Cardiac atrium fibroblast (primary cell): ENCODE data around the gene TEAD3. TPM values are rescaled to one million over a fixed set of nuclear protein-coding genes. Genes with fewer than 3 reads are reported as not detected.

Experiments used
- total RNA-seq: library from RNA; depleted of rRNA; stranded (reverse); fragments of >200 nt; gene quantifications from 2 replicates; pipeline ENCODE4 v1.2.3, GENCODE V29; 2015

TEAD3 gene
- 12.5 and 13.0 TPM in 2 replicates for total RNA-seq

GRCh38 chr6:35496841-35497570 is at the start of gene TEAD3:
Gene TEAD3 (minus strand): TSS chr6:35497079.

GRCh38 chr6:35512740-35513139 is 15.9 kb upstream of the TEAD3 start, which contains the start of gene TULP1:
Gene TULP1 (minus strand): TSS chr6:35512896. CDS start chr6:35512858, 38 bp downstream.

GRCh38 chr6:35468181-35468979 is 28.5 kb downstream of the TEAD3 start, which contains the start of gene RPL10A:
Gene RPL10A (plus strand): TSS chr6:35468401. CDS start chr6:35468435, 34 bp downstream.

GRCh38 chr6:35452183-35453090 is 44.4 kb downstream of the TEAD3 start, which contains the start of gene FANCE:
Gene FANCE (plus strand): TSS chr6:35452338. CDS start chr6:35452546, 208 bp downstream.

Other genes with a start within 250 kb of the TEAD3 start
- 12.3 and 16.1 TPM in 2 replicates for gene ZNF76, start 237.3 kb downstream of the TEAD3 start, total RNA-seq
- 1.1 TPM in 1 of 2 replicates, not detected in the other for gene DEF6, start 199.3 kb downstream of the TEAD3 start, total RNA-seq
- gene PPARD, start 154.5 kb downstream of the TEAD3 start, total RNA-seq: 11.6 and 13.1 TPM in 2 replicates
- gene FANCE, start 44.7 kb downstream of the TEAD3 start, total RNA-seq: 2.6 and 4.3 TPM in 2 replicates
- 1,496 and 1,677 TPM in 2 replicates for gene RPL10A, start 28.7 kb downstream of the TEAD3 start, total RNA-seq
- not detected in 2 replicates for gene TULP1, start 15.8 kb upstream of the TEAD3 start, total RNA-seq
- 121 and 150 TPM in 2 replicates for gene FKBP5, start 191.8 kb upstream of the TEAD3 start, total RNA-seq
- 0.49 TPM in 1 of 2 replicates, not detected in the other for gene ARMC12, start 240.0 kb upstream of the TEAD3 start, total RNA-seq